Stimulated activated CD4-positive, alpha-beta T cell treated with anti-CD3 and anti-CD28 coated beads, Interleukin-1b, Interleukin-23, amount 100 ng/mL, for 48 hours (primary cell): Measurements from ENCODE around the gene FTH1.
A peak's percentile ranks its signal among the peaks of the same experiment; 100 is the strongest.
"Not testable (repeated sequence)": the region's sequence is repeated elsewhere in the genome, so short reads cannot be mapped to it uniquely, and the experiment has no call there.

Experiments used
- DNase-seq: peaks from one replicate; pipeline ENCODE4 v3.0.0-alpha.2; 2020

The FTH1 gene

DNA sequence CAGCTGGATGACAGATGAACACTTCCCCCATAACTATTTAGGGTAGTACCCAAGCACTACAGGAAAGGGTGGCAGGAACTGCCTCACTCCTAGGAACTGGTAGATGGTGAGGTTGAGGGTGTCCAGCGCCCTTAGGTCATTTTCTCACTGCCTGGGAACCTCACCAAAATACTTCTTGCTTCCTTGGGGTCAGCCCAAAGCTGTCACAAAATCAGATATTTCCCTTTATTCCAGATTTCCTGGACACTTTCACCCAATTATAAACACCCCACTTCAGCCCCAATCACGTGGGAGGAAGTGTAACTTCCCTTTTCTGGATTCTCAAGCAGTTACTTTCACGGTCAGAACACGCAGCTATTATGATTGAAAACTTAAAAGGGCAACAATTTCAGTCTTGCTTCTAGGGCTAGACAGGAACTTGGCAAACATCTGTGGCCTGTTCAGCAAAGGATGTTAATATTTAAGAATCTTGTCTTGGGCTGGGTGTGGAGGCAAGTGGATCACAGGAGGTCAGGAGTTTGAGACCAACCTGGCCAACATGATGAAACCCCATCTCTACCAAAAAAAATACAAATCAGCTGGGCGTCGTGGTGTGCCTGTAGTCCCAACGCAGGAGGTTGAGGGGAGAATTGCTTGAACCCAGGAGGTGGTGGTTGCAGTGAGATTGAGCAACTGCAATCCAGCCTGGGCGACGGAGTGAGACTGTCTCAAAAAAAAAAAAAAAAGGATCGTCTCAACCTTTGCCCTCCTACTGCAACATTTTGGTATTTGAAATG is 4.0 kb downstream of the FTH1 start:
- DNase-seq, result no peak

DNA sequence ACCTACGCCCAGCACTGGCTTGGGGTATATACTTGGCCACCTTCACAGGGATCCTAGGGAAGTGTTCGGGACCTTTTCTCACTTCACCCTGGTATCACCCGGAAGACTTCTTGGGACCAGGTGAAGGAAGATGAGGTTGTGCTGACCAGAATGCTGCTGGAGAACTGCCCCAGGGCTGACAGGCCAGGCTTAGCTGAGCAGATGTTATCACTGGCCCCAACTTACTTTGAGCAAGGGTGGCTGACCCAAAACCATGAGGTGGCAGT is 4.5 kb downstream of the FTH1 start:
- no peak for DNase-seq

DNA sequence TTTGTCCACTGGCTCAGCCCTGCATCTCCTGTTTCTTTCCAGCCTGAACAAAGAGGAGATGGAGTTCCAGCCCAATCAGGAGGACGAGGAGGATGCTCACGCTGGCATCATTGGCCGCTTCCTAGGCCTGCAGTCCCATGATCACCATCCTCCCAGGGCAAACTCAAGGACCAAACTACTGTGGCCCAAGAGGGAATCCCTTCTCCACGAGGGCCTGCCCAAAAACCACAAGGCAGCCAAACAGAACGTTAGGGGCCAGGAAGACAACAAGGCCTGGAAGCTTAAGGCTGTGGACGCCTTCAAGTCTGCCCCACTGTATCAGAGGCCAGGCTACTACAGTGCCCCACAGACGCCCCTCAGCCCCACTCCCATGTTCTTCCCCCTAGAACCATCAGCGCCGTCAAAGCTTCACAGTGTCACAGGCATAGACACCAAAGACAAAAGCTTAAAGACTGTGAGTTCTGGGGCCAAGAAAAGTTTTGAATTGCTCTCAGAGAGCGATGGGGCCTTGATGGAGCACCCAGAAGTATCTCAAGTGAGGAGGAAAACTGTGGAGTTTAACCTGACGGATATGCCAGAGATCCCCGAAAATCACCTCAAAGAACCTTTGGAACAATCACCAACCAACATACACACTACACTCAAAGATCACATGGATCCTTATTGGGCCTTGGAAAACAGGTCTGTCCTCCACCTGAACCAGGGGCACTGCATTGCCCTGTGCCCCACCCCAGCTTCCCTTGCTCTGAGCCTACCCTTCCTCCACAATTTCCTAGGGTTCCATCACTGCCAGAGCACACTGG is 5.0 kb downstream of the FTH1 start:
- no peak for DNase-seq

DNA sequence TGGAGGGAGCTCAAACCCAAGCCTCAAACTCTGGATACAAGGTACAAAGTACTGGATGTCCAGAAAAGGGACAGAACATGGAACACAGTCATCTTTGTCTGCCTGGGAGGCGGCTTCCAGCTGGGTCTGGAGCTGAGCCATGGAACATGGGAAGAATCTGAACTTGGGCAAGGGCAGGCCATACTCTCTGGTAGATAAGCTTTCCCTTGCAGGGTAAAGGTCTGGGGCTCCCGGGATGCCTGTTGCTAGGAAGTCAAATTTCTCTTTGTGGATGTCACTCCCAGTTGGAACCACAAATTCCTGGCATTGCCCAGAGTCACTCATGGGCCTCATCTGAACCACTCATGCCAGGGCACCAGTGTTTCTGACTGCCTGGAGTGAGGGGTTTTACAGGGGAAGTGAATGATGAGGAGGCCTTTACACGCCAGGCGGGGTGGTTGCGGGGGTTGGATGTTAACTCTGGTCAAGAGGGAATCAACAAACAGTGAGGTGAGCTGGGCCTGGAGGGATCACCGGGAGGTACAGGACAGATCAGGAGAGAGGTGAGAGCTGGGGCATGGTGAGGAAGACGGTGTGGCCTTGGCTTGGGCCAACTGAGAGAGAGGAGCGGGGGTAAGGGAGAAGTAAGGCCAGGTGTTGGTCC is 5.7 kb downstream of the FTH1 start:
- no peak for DNase-seq

DNA sequence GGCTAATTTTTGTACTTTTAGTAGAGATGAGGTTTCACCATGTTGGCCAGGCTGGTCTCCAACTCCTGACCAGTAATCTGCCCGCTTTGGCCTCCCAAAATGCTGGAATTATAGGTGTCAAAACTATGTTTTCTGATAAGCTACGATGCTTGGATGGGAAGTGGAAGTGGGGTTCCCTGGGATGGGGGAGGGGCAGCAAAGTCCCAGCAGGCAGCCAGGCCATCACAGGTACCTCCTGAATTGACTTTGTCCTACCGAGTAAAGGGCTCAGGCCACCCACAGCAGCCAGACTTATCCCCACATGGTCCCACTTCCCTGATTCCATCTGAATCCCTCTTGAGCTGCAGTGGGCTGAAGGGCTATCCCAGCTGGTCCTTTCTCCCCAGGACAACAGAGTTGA is 6.9 kb downstream of the FTH1 start:
- no peak for DNase-seq

DNA sequence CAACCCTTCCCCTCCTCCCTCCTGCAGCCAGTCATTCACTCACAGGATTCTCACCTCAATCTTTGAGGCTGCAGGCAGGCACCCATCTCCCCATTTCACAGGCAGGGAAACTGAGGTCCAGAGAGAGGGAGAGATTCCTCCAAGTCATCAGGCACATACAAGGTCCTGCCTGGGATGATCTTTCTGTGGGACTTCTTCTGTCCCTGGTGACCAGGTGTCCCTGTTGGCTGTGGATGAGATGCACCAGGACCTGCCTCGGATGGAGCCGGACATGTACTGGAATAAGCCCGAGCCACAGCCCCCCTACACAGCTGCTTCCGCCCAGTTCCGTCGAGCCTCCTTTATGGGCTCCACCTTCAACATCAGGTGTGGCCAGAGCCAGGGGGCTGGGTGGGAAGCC is 7.8 kb downstream of the FTH1 start:
- no peak for DNase-seq

DNA sequence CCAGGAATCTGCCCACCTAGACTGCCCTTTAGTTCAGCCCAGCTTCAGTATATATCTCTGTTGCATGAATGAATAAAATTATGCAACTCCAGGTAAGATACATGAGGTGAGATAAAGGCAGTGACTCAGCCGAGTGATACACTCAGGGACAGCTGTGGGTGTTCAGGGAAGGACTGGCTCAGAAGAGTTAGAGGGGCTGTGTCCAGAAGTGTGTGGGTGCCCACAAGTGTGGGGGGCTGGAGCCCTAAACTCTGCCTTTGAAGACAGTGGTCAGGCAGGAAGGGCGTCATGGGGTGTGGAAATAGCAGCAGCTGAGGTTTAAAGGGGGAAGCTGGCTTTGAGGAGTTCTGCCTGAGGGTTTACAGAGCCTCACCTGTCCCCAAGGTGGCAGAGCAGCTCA is 8.3 kb downstream of the FTH1 start:
- no peak for DNase-seq

DNA sequence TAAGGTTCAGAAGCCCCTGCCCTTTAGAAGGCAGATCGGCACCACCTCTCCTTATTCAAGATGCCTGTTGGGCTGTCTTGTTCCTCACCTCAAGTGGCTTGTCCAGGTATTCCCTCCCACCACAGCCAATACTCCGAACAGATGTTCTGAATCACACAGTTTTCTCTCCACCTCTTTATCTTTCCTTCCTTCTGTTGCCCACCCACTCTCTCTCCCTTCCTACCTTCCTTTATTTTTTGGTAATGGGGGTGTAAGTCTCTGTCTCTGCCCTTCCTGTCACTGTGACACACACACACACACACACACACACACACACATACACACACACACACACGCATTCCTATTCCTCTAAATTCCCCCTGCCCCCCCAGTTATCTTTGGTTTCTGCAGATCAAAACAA is 8.8 kb downstream of the FTH1 start:
- DNase-seq, result no peak

DNA sequence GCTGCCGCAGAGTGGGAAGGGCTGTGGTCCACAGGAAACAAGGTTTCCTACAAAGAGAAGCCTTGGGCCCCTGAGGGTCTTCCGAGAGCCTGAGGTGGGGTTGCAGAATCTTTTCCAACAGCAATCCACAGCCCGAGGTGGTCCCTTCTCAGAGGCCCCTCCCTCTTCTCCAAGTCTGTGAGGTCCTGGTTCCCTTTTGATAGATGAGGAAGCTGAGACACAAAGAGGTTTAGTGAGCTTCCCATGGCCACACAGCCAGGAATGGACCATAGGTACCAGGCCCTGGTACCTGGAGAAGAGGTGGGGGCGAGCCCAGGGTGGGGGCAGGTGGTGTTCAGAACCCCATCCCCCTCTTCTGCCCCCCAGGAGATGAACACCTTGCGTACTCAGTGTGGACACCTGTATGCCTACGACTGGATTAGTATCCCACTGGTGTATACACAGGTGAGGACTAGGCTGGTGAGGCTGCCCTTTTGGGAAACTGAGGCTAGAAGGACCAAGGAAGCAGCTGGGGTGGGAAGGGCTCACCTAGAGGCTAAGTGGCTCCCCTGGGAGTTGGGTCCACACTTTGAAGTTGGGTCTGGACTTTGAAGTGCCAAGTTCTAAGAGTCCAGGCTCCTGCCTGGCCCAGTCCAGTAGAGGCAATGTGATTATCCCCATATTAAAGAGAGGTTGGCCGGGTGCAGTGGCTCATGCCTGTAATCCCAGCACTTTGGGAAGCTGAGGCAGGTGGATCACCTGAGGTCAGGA is 10.2 kb downstream of the FTH1 start:
- DNase-seq, result no peak

DNA sequence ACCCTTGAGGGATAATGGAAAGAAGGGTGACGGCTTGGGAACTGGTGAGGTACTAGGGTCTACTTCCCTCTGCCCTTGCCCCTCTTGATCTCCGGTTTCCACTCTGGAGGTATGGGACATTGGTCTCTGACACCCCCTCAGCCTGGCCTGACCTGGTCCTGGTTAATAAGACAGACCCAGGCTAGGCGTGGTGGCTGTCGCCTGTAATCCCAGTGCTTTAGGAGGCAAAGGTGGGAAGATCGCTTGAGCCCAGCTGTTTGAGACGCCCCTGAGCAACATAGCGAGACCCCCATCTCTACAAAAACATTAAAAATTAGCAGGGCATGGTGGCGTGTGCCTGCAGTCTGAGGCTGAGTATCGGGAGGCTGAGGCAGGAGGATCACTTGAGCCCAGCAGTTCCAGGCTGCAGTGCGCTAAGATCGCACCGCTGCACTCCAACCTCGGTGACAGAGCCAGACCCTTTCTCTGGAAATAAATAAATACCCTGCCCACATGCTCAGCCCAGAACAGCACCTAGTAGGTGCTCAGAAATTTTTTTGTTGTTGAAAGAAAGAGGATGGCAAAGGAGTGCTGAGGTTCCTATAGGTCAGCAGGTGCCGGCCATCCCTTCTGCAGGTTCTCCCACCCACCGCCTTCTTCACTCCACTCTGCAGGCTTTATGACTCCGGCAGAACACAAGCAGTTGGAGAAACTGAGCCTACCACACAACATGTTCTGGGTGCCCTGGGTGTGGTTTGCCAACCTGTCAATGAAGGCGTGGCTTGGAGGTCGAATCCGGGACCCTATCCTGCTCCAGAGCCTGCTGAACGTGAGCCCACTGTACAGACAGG is 11.0 kb downstream of the FTH1 start:
- DNase-seq, result no peak

DNA sequence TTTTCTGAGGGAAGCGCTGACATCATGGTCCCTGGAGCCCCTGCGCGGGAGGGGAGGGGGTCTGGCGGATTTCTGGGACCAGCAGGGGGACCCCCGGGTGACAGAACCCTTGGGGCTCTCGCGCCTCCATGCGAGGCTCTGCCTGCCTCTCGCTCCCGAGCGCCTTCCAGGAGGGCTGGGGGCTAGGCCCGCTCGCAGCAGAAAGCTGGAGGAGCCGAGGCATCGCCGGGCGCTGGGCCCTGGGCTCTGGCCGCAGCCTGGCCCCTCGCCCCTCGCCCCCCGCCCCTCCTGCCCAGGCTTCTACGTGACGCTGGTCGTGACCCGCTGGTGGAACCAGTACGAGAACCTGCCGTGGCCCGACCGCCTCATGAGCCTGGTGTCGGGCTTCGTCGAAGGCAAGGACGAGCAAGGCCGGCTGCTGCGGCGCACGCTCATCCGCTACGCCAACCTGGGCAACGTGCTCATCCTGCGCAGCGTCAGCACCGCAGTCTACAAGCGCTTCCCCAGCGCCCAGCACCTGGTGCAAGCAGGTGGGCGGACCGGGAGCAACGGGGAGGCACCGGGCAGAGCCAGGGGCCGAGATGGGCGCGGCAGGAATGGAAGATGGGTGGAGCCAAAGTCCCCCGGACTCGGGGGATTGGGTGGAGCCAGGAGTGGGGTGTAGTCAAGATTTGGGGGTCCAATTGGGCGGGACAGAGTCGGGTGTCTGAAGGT is 11.9 kb downstream of the FTH1 start:
- DNase-seq, result peak; percentile 32

DNA sequence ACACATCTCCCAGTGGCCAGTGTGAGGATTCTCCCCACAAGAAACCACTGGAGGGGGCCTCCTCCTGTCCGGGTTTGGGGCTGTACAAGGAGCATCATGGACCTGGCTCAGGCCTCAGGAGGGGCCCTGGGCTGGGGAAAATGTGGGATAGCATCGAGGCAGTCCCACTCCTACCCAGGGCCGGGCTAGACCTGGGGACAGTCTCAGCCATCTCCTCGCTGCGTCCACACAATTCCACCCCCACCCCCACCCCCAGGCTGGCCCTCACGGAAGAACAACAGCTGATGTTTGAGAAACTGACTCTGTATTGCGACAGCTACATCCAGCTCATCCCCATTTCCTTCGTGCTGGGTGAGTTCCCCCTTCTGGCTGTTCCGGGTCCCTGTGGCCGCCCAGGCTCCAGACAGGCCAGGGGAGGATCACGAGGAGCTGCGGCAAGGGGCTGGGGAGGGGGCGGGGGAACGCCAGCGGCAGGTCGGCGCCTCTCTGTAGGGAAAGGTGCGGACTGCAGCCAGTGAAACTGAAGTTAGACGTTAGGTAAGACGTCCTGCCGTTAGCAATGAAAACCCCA is 12.5 kb downstream of the FTH1 start:
- no peak for DNase-seq

DNA sequence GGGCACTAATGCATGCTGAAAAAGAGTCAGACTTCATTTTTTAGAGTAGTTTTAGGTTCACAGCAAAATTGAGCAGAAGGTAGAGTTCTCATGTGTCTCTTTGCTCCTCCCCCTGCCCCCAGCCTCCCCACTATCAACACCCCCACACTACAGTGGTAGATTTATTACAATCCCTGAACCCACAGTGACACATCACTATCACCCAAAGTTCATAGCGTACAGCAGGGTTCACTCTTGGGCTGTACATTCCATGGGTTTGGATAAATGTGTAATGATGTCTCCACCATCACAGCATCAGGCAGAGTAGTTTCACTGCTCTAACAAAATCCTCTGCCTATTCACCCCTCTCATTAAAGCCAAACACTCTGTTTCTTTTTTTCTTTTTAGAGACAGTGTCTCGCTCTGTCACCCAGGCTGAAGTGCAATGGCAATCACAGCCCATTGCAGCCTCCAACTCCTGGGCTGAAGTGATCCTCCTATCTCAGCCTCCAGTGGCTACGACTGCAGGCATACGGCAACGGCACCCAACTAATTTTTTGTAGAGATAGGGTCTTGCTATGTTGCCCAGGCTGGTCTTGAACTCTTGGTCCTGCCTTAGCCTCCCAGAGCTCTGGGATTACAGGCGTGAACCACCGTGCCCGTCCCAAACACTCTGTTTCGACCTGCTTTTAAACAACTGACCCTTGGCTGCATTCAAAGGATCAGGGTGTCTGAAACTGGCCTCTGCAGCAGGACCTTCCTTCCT is 13.2 kb downstream of the FTH1 start:
- no peak for DNase-seq

DNA sequence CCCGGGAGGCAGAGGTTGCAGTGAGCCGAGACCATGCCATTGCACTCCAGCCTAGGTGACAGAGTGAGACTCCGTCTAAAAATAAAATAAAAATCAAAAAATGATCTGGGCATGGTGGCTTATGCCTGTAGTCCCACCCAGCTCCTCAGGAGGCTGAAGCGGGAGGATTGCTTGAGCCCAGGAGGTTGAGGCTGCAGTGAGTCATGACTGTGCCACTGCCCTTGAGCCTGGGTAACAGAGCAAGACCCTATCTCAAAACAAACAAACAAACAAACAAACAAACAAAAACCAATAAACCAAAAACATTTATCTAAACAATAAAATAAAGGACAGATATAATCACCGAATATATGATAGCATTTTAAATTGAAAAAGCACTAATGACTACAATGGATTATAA is 13.8 kb downstream of the FTH1 start:
- DNase-seq, result not testable (repeated sequence)

DNA sequence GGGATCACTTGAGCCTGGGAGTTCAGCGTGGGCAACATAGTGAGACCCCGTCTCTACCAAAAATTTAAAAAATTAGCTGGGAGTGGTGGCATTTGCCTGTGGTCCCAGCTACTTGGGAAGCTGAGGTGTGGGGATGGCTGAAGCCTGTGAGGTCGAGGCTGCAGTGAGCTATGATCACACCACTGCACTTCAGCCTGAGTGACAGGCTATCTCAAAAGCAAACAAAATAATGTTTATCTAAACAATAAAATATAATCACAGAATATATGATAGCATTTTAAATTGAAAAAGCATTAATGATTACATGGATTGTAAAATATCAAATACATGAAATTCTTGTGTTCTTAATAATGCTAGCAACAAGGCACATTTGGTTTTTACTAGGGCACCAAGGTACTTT is 14.6 kb downstream of the FTH1 start:
- no peak for DNase-seq

DNA sequence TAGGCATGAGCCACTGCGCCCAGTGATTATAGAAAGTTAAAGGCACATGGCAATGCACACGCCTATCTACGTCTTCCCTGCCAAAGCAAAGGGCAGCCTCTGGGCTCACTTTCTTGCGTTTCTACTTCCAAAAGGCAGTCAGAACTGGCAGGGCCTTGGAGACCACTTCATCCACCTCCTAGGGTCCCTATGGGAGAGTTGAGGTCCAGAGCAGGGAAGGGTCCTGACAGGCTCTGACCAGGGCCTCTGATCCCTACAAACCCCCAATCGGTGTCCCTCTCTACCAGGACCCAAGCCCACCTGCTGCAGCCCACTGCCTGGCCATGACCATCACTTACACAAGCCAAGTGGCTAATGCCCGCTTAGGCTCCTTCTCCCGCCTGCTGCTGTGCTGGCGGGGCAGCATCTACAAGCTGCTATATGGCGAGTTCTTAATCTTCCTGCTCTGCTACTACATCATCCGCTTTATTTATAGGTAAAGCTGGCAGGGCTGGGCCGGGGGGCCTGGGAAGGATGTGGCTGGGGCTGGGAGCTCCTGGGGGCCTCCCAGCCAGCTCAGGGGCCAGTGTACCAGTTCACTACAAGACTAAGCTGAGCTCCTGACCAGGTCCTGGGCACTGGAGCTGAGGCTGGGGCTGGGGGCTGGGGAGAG is 15.8 kb downstream of the FTH1 start:
- no peak for DNase-seq

DNA sequence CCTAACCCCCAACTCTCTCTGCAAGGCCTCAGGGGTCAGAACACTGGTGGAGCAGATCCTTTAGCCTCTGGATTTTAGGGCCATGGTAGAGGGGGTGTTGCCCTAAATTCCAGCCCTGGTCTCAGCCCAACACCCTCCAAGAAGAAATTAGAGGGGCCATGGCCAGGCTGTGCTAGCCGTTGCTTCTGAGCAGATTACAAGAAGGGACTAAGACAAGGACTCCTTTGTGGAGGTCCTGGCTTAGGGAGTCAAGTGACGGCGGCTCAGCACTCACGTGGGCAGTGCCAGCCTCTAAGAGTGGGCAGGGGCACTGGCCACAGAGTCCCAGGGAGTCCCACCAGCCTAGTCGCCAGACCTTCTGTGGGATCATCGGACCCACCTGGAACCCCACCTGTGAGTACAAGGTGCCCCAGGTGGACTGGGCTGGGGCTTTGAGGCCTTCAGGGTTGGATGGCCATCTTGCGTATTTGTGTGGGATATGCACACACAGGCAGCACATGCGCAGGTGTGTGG is 17.3 kb downstream of the FTH1 start, which contains the start of gene BEST1:
Gene BEST1, plus strand, starts transcription at position 317 of the 513 bp plus-strand sequence. CDS start 1,456 bp downstream, outside the sequence.
- no peak for DNase-seq

DNA sequence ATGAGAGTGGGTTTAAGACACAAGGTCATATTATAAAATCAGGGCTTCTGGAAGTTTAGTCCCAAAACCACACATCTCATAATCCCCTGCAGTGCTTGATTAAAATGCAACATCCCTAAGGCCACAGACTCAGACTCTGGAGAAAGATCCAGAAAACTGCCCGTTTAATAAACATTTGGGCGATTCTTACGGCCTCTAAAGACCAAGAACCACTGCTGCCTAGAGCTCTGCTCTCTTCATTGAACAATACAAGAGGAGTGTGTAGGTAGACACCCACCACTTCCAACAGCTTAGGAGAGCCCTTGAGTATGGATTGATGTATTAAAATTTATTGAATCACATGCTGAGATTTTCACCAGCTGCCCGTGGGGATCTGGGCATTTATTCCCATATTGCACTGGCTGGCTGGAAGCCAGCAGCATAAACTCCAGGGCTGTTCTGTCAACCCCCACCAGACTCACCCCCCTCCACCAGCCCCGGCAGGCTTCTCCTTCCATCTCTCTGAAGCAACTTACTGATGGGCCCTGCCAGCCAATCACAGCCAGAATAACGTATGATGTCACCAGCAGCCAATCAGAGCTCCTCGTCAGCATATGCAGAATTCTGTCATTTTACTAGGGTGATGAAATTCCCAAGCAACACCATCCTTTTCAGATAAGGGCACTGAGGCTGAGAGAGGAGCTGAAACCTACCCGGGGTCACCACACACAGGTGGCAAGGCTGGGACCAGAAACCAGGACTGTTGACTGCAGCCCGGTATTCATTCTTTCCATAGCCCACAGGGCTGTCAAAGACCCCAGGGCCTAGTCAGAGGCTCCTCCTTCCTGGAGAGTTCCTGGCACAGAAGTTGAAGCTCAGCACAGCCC is 18.0 kb downstream of the FTH1 start:
- peak; percentile 48 for DNase-seq

DNA sequence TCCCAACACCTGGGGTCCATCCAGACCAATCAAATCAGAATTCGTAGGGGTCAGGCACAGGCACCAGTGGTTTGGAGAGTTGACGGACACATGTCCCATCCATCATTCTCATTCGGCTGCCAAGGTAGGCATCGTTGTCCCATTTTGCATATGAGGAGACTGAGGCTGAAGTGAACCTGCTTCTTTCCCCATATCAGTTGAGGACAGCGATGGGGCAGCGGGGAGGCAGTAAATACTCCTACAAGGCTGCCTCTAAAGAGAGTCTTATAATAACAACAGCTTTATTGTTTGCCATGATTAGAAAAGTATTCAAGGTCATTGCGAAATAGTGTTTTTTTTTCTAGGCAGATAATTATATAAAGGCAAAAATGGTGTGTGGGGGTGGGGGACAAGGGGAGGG is 18.9 kb downstream of the FTH1 start:
- DNase-seq, result no peak
